ENCODE measurements around the gene SLC4A11. TPM values are rescaled to one million over a fixed set of nuclear protein-coding genes. Genes with fewer than 3 reads are reported as not detected.

The SLC4A11 gene
- total RNA-seq, 2 experiments from 2014 or later, result 0.08 to 0.60 TPM

GRCh38 chr20:3181270-3181669 lies 57.7 kb downstream of the SLC4A11 start:
- Histone ChIP-seq H3K4me1 (ENCODE audit: insufficient read depth, low read length) (no peaks in the 10 kb centered on the region), H3K27ac (ENCODE audit: low read depth in 1 of 2, low read length in 2 of 2) (no peak overlapping the region), H3K4me3 (ENCODE audit: low read length) (no peak overlapping the region), H3K27me3 (ENCODE audit: control insufficient read depth in 1 of 2, insufficient read depth in 2 of 2, low read length in 2 of 2) (no peaks in the 10 kb centered on the region), H3K9me3 (ENCODE audit: control insufficient read depth in 1 of 2, insufficient read depth in 1 of 2, low read length in 2 of 2) (no peaks in the 10 kb centered on the region), H3K36me3 (ENCODE audit: insufficient read depth, low read length) (no peaks in the 10 kb centered on the region)
- ChIA-PET CTCF (interaction anchor here (0.8 kb wide), 1 partner anchor 12 kb away, joined by 3 read pairs; no protein-coding TSS in a partner anchor), POLR2A (no interaction called here)
- no peaks in the 10 kb centered on the region for H3K4me1 Mint-ChIP-seq (ENCODE audit: low read depth)
- intact Hi-C loops (cut with DNase I, micrococcal nuclease), result no loop called here
- H3K9me3 Mint-ChIP-seq, result no peaks in the 10 kb centered on the region
- no peaks in the 10 kb centered on the region for H3K36me3 Mint-ChIP-seq (ENCODE audit: low read depth)
- TF ChIP-seq CTCF (IDR thresholded peaks at IDR 0.05), result no peak
- H3K27ac Mint-ChIP-seq, result no peak overlapping the region
- DNase-seq (no peak), ATAC-seq (ENCODE audit: poor library complexity) (no peak)
- no peaks in the 10 kb centered on the region for H3K27me3 Mint-ChIP-seq
- H3K4me3 Mint-ChIP-seq, result no peak overlapping the region

GRCh38 chr20:3180319-3180718 lies 58.7 kb downstream of the SLC4A11 start:
- no peak overlapping the region for H3K4me3 ChIP-seq (ENCODE audit: low read length)
- no peak overlapping the region for H3K4me3 Mint-ChIP-seq
- intact Hi-C loops (cut with DNase I, micrococcal nuclease), result no loop called here
- CTCF ChIA-PET, result no interaction called here
- no peaks in the 10 kb centered on the region for H3K9me3 ChIP-seq (ENCODE audit: control insufficient read depth in 1 of 2, insufficient read depth in 1 of 2, low read length in 2 of 2)
- DNase-seq, result no peak
- H3K27ac Mint-ChIP-seq, result no peak overlapping the region
- H3K4me1 ChIP-seq (ENCODE audit: insufficient read depth, low read length), result no peaks in the 10 kb centered on the region
- peaks cover 3% of the 10 kb centered on the region for H3K27me3 Mint-ChIP-seq
- no peaks in the 10 kb centered on the region for H3K27me3 ChIP-seq (ENCODE audit: control insufficient read depth in 1 of 2, insufficient read depth in 2 of 2, low read length in 2 of 2)
- H3K4me1 Mint-ChIP-seq (ENCODE audit: low read depth), result no peaks in the 10 kb centered on the region
- ATAC-seq (ENCODE audit: poor library complexity), result no peak
- no peaks in the 10 kb centered on the region for H3K36me3 ChIP-seq (ENCODE audit: insufficient read depth, low read length)
- no peak overlapping the region for H3K27ac ChIP-seq (ENCODE audit: low read depth in 1 of 2, low read length in 2 of 2)
- H3K9me3 Mint-ChIP-seq, result no peaks in the 10 kb centered on the region
- H3K36me3 Mint-ChIP-seq (ENCODE audit: low read depth), result no peaks in the 10 kb centered on the region
- POLR2A ChIA-PET, result no interaction called here
- no peak for TF ChIP-seq CTCF (IDR thresholded peaks at IDR 0.05)

- H3K36me3 Mint-ChIP-seq (ENCODE audit: low read depth), result no peaks in the 10 kb centered on the region
Observed at GRCh38 chr20:3177746-3178485, 61.1 kb downstream of the SLC4A11 start.

More at GRCh38 chr20:3177746-3178485, 61.1 kb downstream of the SLC4A11 start:
- intact Hi-C loops (cut with DNase I, micrococcal nuclease), result no loop called here
- TF ChIP-seq CTCF (IDR thresholded peaks at IDR 0.05), result no peak
- H3K27me3 ChIP-seq (ENCODE audit: control insufficient read depth in 1 of 2, insufficient read depth in 2 of 2, low read length in 2 of 2), result peaks cover 3 to 11% of the 10 kb centered on the region in 2 experiments
- Mint-ChIP-seq H3K27ac (no peak overlapping the region), H3K9me3 (no peaks in the 10 kb centered on the region), H3K27me3 (peaks cover 18% of the 10 kb centered on the region), H3K4me1 (ENCODE audit: low read depth) (peaks cover 9% of the 10 kb centered on the region), H3K4me3 (no peak overlapping the region)
- ChIA-PET CTCF (interaction anchor here (1.2 kb wide), 1 partner anchor 76 kb away, joined by 3 read pairs; no protein-coding TSS in a partner anchor), POLR2A (interaction anchor here (1.1 kb wide), 1 partner anchor 20 kb away, joined by 5 read pairs; no protein-coding TSS in a partner anchor)
- peaks cover 14% of the 10 kb centered on the region for H3K4me1 ChIP-seq (ENCODE audit: insufficient read depth, low read length)
- H3K27ac ChIP-seq (ENCODE audit: low read depth in 1 of 2, low read length in 2 of 2), result no peak overlapping the region
- H3K4me3 ChIP-seq (ENCODE audit: low read length), result no peak overlapping the region
- H3K9me3 ChIP-seq (ENCODE audit: control insufficient read depth in 1 of 2, insufficient read depth in 1 of 2, low read length in 2 of 2), result no peaks in the 10 kb centered on the region
- DNase-seq (no peak), ATAC-seq (ENCODE audit: poor library complexity) (no peak)
- no peaks in the 10 kb centered on the region for H3K36me3 ChIP-seq (ENCODE audit: insufficient read depth, low read length)

Other genes starting within 250 kb of the SLC4A11 start
- gene GNRH2, start 195.6 kb downstream of the SLC4A11 start, total RNA-seq, result not detected
- gene MRPS26, start 193.1 kb downstream of the SLC4A11 start, total RNA-seq, result 10 to 100 TPM; 19.3 to 22.7 TPM
- gene OXT, start 167.6 kb downstream of the SLC4A11 start, total RNA-seq, result 1 to 10 TPM; 1.1 to 1.6 TPM
- under 1 TPM; 0.47 to 0.56 TPM for gene AVP, start 154.5 kb downstream of the SLC4A11 start, total RNA-seq
- 10 to 100 TPM; 37.9 to 38.7 TPM for gene FASTKD5, start 79.3 kb downstream of the SLC4A11 start, total RNA-seq
- 10 to 100 TPM; 11.9 to 13.0 TPM for gene UBOX5, start 79.3 kb downstream of the SLC4A11 start, total RNA-seq
- gene LZTS3, start 65.6 kb downstream of the SLC4A11 start, total RNA-seq, result 10 to 100 TPM; 22.2 to 22.4 TPM
- 10 to 100 TPM; 40.7 to 43.4 TPM for gene DDRGK1, start 34.5 kb downstream of the SLC4A11 start, total RNA-seq
- gene ITPA, start 29.7 kb downstream of the SLC4A11 start, total RNA-seq, result 10 to 100 TPM; 17.8 to 19.5 TPM
- 1 to 10 TPM; 3.0 TPM for gene DNAAF9, start 168.5 kb upstream of the SLC4A11 start, total RNA-seq
- gene ATRN, start 231.8 kb upstream of the SLC4A11 start, total RNA-seq, result 1 to 10 TPM; 8.8 to 9.1 TPM

Measured in CD4-positive, alpha-beta T cell (primary cell).